ENCODE results near the gene IL12RB1. TPM values are rescaled to one million over a fixed set of nuclear protein-coding genes. Genes with fewer than 3 reads are reported as not detected.

IL12RB1 gene
- polyA plus RNA-seq, 2 of the 4 experiments (the other 2 are of a cell fraction): not detected

GRCh38 chr19:18027151-18027550, 59.6 kb downstream of the IL12RB1 start:
- DNase-seq (ENCODE audit: low read depth in 1 of 2, low spot score in 1 of 2): no peak
- FAIRE-seq: no peak
- CTCF ChIA-PET: interaction anchor here (1.2 to 1.5 kb wide), 2 partner anchors 21 to 29 kb away, joined by 3 read pairs; no protein-coding TSS in a partner anchor

DNA sequence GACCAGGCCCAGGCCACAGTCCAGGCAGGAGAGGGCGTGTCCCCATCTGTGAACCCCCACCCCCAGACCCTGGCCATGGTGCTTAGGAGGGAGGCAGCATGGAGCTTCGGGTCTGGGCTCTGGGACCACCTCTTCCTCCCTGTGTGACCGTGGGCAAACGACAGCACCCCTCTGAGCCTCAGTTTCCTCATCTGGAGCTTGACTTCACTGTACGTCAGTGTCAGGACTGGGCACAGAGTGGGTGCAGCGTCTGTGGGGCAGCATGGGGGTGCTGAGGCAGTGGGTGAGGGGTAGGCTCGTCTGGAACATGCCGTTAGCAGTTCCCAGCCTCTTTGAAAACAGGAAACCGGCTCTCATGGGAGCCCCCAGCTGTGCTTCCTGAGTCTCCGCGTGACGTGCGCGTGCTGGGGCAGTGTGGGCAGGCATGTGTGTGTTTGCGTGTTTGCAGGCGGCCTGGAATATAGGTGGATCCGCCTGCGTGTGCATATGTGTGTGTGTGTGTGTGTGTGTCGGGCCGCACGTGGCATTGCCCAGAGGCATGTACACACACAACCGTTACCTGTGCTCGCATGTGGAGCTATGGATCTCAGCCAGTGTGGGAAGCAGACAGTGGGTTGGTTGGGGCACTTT, 63.0 kb downstream of the IL12RB1 start:
- 97% methylated on average over 16 of the region's 23 CpGs for WGBS (ENCODE audit: missing lambda C conversion rate)
- ATAC-seq (no peak), FAIRE-seq (no peak), DNase-seq (ENCODE audit: low read depth in 1 of 2, low spot score in 1 of 2) (no peak)
- H3K4me3 ChIP-seq: no peak overlapping the region
- ChIA-PET CTCF (interaction anchor here (0.5 to 3.5 kb wide), 7 partner anchors 13 to 226 kb away, joined by 3 to 11 read pairs (median 4); no protein-coding TSS in a partner anchor), POLR2A (no interaction called here)
- H3K4me2 ChIP-seq: peak overlapping the region; percentile 93; the same call in 1 of the 3 replicates
- H3K9me3 ChIP-seq: no peaks in the 10 kb centered on the region
- TF ChIP-seq BHLHE40 (IDR thresholded peaks at IDR 0.05; ENCODE audit: low read depth, low read length) (no peak), HOXB13 (CRISPR knock-in tag; IDR thresholded peaks at IDR 0.05; ENCODE audit: low read depth) (no peak), HOXB5 (CRISPR knock-in tag; IDR thresholded peaks at IDR 0.05) (no peak), CHD4 (IDR thresholded peaks at IDR 0.05; ENCODE audit: borderline replicate concordance) (no peak), MAZ (IDR thresholded peaks at IDR 0.05; ENCODE audit: borderline replicate concordance, low read depth, low read length) (no peak), CBX8 (IDR thresholded peaks at IDR 0.05) (no peak)
- H3K4me1 ChIP-seq: peaks cover 32% of the 10 kb centered on the region
- H3K27ac ChIP-seq: peak overlapping the region; percentile 37 to 91; a peak in 2 of 6 replicates

More at GRCh38 chr19:18027151-18027550, 59.6 kb downstream of the IL12RB1 start:
- no peaks in the 10 kb centered on the region for H3K9me3 ChIP-seq
- H3K4me1 ChIP-seq: peaks cover 21% of the 10 kb centered on the region
- ATAC-seq: no peak
- H3K4me2 ChIP-seq: no peak overlapping the region
- H3K4me3 ChIP-seq: no peak overlapping the region
- TF ChIP-seq ZFP36 (IDR thresholded peaks at IDR 0.05; ENCODE audit: borderline replicate concordance, partially characterized antibody): peak; percentile 66
- TF ChIP-seq, protein P1, sequence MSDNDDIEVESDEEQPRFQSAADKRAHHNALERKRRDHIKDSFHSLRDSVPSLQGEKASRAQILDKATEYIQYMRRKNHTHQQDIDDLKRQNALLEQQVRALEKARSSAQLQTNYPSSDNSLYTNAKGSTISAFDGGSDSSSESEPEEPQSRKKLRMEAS (IDR thresholded peaks at IDR 0.05): no peak
- H3K27ac ChIP-seq: no peak overlapping the region
- POLR2A ChIA-PET: no interaction called here
- 91% methylated on average over 4 of the region's 4 CpGs for WGBS (ENCODE audit: missing lambda C conversion rate)

DNA sequence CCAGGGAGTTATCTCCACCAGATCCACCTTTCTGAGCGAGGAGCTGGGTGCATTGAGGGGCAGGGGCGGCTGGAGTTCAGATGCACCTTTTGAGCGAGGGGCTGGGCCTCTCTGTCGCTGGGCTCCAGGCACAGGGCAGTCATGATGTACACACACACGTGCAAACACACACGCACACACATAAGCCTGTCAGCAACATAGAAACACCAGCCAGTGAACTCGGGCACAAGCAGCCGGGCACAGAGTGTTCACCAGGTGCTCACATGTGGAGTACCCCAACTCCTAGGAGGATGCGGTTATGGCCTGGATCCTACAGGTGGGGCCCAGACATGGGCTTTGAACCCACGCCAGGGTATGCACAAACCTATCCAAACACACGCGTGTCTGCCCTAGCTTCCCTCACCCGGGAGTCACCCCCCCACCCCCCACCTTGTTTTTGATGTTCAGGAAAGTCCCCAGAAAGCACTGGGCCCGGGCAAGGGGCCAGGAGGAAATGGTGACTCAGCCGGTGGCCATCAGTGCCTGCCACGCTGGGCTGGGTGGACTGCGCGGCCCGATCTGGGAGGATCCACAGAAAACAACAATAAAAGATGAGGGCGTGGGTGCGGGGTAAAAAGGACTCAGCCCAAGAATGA, 65.5 kb downstream of the IL12RB1 start:
- H3K4me3 ChIP-seq: peak overlapping the region; percentile 39
- peak overlapping the region; percentile 91 for H3K27ac ChIP-seq
- ATAC-seq: peak; percentile 55 to 64; a peak in 5 of 6 replicates
- peak in 1 of 2 experiments; percentile 65 for DNase-seq (ENCODE audit: low read depth in 1 of 2, low spot score in 1 of 2)
- ChIA-PET CTCF (interaction anchor here (1.0 to 2.0 kb wide), 2 partner anchors 14 to 38 kb away, joined by 3 to 8 read pairs; no protein-coding TSS in a partner anchor), POLR2A (interaction anchor here (0.5 to 1.5 kb wide), 5 partner anchors 11 to 404 kb away, joined by 3 to 4 read pairs (median 3); partner anchors contain the start of gene MAST3)
- no peak for FAIRE-seq
- no peaks in the 10 kb centered on the region for H3K9me3 ChIP-seq
- H3K4me2 ChIP-seq: peak overlapping the region; percentile 93
- peaks cover 42% of the 10 kb centered on the region for H3K4me1 ChIP-seq
- 21% methylated on average over 13 of the region's 21 CpGs for WGBS (ENCODE audit: missing lambda C conversion rate)
- TF ChIP-seq CBX2 (IDR thresholded peaks at IDR 0.05; ENCODE audit: borderline replicate concordance, low read depth): no peak
- TF ChIP-seq MYC (IDR thresholded peaks at IDR 0.05; ENCODE audit: borderline replicate concordance, low read length): no peak
- no peak for TF ChIP-seq FOSL2 (IDR thresholded peaks at IDR 0.05)
- peak; percentile 62 for TF ChIP-seq FOSL2 (CRISPR knock-in tag; IDR thresholded peaks at IDR 0.05)
- no peak for TF ChIP-seq HOXA7 (CRISPR knock-in tag; IDR thresholded peaks at IDR 0.05)
- TF ChIP-seq PHF8 (IDR thresholded peaks at IDR 0.05; ENCODE audit: borderline replicate concordance, low read depth): no peak
- no peak for TF ChIP-seq CHD2 (IDR thresholded peaks at IDR 0.05; ENCODE audit: low read length, partially characterized antibody)

DNA sequence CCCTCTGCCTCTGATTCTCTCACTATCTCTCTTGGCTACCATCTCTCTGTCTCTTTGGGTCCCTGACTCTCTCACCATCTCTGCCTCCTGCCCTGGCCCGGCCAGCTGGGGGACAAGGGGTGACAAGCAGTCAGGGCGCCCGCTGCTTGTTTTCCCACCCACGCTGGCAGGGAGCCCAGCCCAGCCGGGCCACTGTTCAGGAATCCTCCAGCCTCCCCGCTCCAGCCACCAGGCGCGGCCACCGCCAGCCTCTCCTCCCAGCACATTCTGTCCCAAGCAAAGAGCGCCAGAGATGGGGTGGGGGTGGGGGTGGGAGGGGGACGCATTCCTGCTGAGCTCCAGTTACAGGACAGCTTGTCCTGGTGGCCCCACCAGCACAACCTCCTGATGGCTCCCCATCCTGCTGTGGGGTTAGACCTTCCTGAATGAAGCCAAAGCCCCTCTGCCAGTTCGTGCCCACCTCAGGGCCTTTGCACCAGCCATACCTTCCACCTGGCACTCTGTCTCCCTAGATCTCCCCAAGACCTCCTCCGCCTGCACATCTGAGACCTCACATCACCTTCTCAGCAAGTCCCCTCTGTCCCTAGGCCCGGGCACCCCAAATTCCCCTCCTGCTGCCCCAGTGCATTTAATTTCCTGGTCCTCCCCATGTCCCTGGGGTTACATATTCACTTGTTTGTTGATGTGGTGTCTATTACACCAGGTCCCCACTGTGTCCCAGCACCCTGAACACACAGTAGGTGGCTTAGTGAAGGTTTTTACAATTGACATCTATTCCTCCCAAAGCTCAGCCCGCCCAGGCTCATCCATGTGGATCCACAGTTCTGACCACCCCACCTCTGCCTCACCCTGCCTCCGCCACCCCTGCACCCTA, 66.3 kb downstream of the IL12RB1 start:
- Histone ChIP-seq H3K4me1 (peaks cover 42% of the 10 kb centered on the region), H3K4me3 (peak overlapping the region; percentile 13; the same call in 1 of the 3 replicates), H3K27ac (peak overlapping the region; percentile 91), H3K9me3 (no peaks in the 10 kb centered on the region), H3K4me2 (peak overlapping the region; percentile 93)
- ChIA-PET POLR2A (interaction anchor here (0.5 to 1.5 kb wide), 4 partner anchors 10 to 403 kb away, joined by 3 to 4 read pairs (median 3); partner anchors contain the start of gene MAST3), CTCF (interaction anchor here (1.0 to 2.0 kb wide), 2 partner anchors 13 to 39 kb away, joined by 3 to 8 read pairs; no protein-coding TSS in a partner anchor)
- TF ChIP-seq RARB (CRISPR knock-in tag; IDR thresholded peaks at IDR 0.05): no peak
- TF ChIP-seq, protein P1 (IDR thresholded peaks at IDR 0.05): no peak
- TF ChIP-seq HDAC2 (IDR thresholded peaks at IDR 0.05): no peak
- no peak for TF ChIP-seq BCL3 (IDR thresholded peaks at IDR 0.05)
- no peak for TF ChIP-seq POLR2A (IDR thresholded peaks at IDR 0.05; ENCODE audit: low read length)
- no peak for TF ChIP-seq ZNF302 (CRISPR knock-in tag; IDR thresholded peaks at IDR 0.05)
- TF ChIP-seq ATOH8 (CRISPR knock-in tag; IDR thresholded peaks at IDR 0.05; ENCODE audit: low read depth): no peak
- TF ChIP-seq TP53 (CRISPR knock-in tag; IDR thresholded peaks at IDR 0.05): no peak
- 0 out of 6 replicates have a peak, but pooled peaks of 1 of the 2 experiments have one; percentile 8 for ATAC-seq
- no peak for DNase-seq (ENCODE audit: low read depth in 1 of 2, low spot score in 1 of 2)
- FAIRE-seq: no peak
- WGBS (ENCODE audit: missing lambda C conversion rate): 61% methylated on average over 9 of the region's 16 CpGs

Data from A549 (cell line).